HepG2 (cell line): ENCODE data around the gene DAAM2. TPM values are rescaled to one million over a fixed set of nuclear protein-coding genes. Genes with fewer than 3 reads are reported as not detected.

ENCODE experiments used
- HOMEZ ChIP-seq: IDR thresholded peaks from 2 replicates; pipeline ENCODE4 v1.6.1; 2016; ENCODE audit warnings: low read depth
- IKZF4 ChIP-seq: sonication (generic); formaldehyde crosslinking; IDR thresholded peaks from 2 replicates; pipeline ENCODE4 v1.5.1; 2020; ENCODE audit warnings: borderline replicate concordance, mild to moderate bottlenecking, low read depth, missing genetic modification reagents; ENCODE audit errors: not compliant biosample characterization
- JDP2 ChIP-seq: sonication (generic); formaldehyde crosslinking; IDR thresholded peaks from 2 replicates; pipeline ENCODE4 v1.8.1; 2022; ENCODE audit warnings: missing genetic modification reagents, borderline replicate concordance
- JUND ChIP-seq: sonication (generic); formaldehyde crosslinking; IDR thresholded peaks from 2 replicates; pipeline ENCODE4 v1.8.0; 2022; ENCODE audit warnings: mild to moderate bottlenecking, missing genetic modification reagents
- MIER2 ChIP-seq: IDR thresholded peaks from 2 replicates; pipeline ENCODE4 v1.6.1; 2016; ENCODE audit warnings: missing biosample characterization, missing genetic modification reagents
- MXD4 ChIP-seq: IDR thresholded peaks from 2 replicates; pipeline ENCODE4 v1.6.1; 2016; ENCODE audit warnings: mild to moderate bottlenecking, missing biosample characterization, missing genetic modification reagents
- NAIF1 ChIP-seq: sonication (generic); formaldehyde crosslinking; IDR thresholded peaks from 2 replicates; pipeline ENCODE4 v1.5.0; 2020; ENCODE audit warnings: mild to moderate bottlenecking, missing genetic modification reagents, borderline replicate concordance
- SETDB1 ChIP-seq: sonication (generic); formaldehyde crosslinking; IDR thresholded peaks from 2 replicates; pipeline ENCODE4 v1.5.1; 2020; ENCODE audit warnings: missing genetic modification reagents, mild to moderate bottlenecking, borderline replicate concordance
- TBX3 ChIP-seq: fragments of 450-650 bp; IDR thresholded peaks from 2 replicates; pipeline ENCODE4 v1.6.1; 2017; ENCODE audit warnings: antibody characterized with exemption, mild to moderate bottlenecking, inconsistent platforms, borderline replicate concordance
- ZNF251 ChIP-seq: sonication (generic); formaldehyde crosslinking; IDR thresholded peaks from 2 replicates; pipeline ENCODE4 v1.9.0; 2021; ENCODE audit warnings: mild to moderate bottlenecking, missing genetic modification reagents
- ZNF652 ChIP-seq: IDR thresholded peaks from 2 replicates; pipeline ENCODE4 v1.6.1; 2016; ENCODE audit warnings: low read depth, borderline replicate concordance
- ZNF768 ChIP-seq: sonication (generic); formaldehyde crosslinking; IDR thresholded peaks from 2 replicates; pipeline ENCODE4 v1.4.0; 2020; ENCODE audit warnings: missing genetic modification reagents
- polyA plus RNA-seq, 8 experiments: library from polyadenylated mRNA; depleted of rRNA in 3 of 8; stranded (reverse) in 7 of 8; unstranded in 1 of 8; fragments of >200 nt; fragmentation: Illumina TruSeq in 4 of 8; extraction: Trizol in 4 of 8; gene quantifications; 2 replicates each; pipeline versions ENCODE4 v1.2.1 to v1.2.3, GENCODE V29; 2011 to 2016; ENCODE audit warnings: low read depth in 4 of 8, missing spikeins in 1 of 8, mixed read lengths in 1 of 8; ENCODE audit not compliant: insufficient read depth in 1 of 8
- total RNA-seq, 5 experiments: library from RNA; depleted of rRNA; stranded (reverse); fragments of >200 nt; fragmentation: Illumina TruSeq; extraction: Trizol; gene quantifications; 2 replicates each; pipeline ENCODE4 v1.2.3, GENCODE V29; 2016; ENCODE audit warnings: low read depth in 1 of 5
- TF ChIP-seq, protein P1 (sequence below): sonication (generic); formaldehyde crosslinking; IDR thresholded peaks from 2 replicates; pipeline ENCODE4 v1.4.0; 2020; ENCODE audit warnings: low read depth, missing genetic modification reagents
- TF ChIP-seq, protein P2 (sequence below): sonication (generic); formaldehyde crosslinking; IDR thresholded peaks from 2 replicates; pipeline ENCODE4 v1.8.0; 2022; ENCODE audit warnings: missing genetic modification reagents, mild to moderate bottlenecking, inconsistent platforms, borderline replicate concordance
- TF ChIP-seq, protein P3 (sequence below): sonication (generic); formaldehyde crosslinking; IDR thresholded peaks from 2 replicates; pipeline ENCODE4 v1.5.1; 2020; ENCODE audit warnings: mild to moderate bottlenecking, missing genetic modification reagents, moderate library complexity
- TF ChIP-seq, protein P4 (sequence below): sonication (generic); formaldehyde crosslinking; conservative IDR thresholded peaks from 2 replicates; pipeline ENCODE4 v1.4.0; 2020; ENCODE audit warnings: mild to moderate bottlenecking, missing genetic modification reagents, moderate library complexity

Gene DAAM2
- total and polyA plus RNA-seq, 2 of the 13 experiments (the other 11 are each of a cell fraction or from before 2014, with no cell fraction given) = 0.01 TPM; not detected in 1

GRCh38 chr6:39934131-39934757 lies 142.1 kb downstream of the DAAM2 start, which contains the start of gene MOCS1 (continued):
- TF ChIP-seq, protein P1, sequence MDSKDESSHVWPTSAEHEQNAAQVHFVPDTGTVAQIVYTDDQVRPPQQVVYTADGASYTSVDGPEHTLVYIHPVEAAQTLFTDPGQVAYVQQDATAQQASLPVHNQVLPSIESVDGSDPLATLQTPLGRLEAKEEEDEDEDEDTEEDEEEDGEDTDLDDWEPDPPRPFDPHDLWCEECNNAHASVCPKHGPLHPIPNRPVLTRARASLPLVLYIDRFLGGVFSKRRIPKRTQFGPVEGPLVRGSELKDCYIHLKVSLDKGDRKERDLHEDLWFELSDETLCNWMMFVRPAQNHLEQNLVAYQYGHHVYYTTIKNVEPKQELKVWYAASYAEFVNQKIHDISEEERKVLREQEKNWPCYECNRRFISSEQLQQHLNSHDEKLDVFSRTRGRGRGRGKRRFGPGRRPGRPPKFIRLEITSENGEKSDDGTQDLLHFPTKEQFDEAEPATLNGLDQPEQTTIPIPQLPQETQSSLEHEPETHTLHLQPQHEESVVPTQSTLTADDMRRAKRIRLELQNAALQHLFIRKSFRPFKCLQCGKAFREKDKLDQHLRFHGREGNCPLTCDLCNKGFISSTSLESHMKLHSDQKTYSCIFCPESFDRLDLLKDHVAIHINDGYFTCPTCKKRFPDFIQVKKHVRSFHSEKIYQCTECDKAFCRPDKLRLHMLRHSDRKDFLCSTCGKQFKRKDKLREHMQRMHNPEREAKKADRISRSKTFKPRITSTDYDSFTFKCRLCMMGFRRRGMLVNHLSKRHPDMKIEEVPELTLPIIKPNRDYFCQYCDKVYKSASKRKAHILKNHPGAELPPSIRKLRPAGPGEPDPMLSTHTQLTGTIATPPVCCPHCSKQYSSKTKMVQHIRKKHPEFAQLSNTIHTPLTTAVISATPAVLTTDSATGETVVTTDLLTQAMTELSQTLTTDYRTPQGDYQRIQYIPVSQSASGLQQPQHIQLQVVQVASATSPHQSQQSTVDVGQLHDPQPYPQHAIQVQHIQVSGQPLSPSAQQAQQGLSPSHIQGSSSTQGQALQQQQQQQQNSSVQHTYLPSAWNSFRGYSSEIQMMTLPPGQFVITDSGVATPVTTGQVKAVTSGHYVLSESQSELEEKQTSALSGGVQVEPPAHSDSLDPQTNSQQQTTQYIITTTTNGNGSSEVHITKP (CRISPR knock-in tag) = no peak
- TF ChIP-seq, protein P2, sequence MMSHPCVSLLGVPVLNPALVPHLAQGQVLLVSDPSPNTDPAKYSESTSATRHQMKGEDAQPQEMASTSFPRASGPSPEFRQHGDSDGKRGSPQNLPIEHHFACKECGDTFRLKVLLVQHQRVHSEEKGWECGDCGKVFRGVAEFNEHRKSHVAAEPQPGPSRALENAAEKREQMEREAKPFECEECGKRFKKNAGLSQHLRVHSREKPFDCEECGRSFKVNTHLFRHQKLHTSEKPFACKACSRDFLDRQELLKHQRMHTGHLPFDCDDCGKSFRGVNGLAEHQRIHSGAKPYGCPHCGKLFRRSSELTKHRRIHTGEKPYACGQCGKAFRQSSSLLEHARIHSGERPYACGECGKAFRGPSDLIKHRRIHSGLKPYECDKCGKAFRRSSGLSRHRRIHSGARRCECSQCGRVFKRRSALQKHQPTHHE (CRISPR knock-in tag) = no peak
- TF ChIP-seq ZNF652 (CRISPR knock-in tag) (no peak), IKZF4 (CRISPR knock-in tag) (no peak), JDP2 (CRISPR knock-in tag) (no peak), MXD4 (peak; percentile 64; the same call in 1 of the 2 replicates), TBX3 (no peak), ZNF251 (CRISPR knock-in tag) (no peak), SETDB1 (CRISPR knock-in tag) (no peak), MIER2 (CRISPR knock-in tag) (no peak), HOMEZ (CRISPR knock-in tag) (no peak), ZNF768 (peak; percentile 58; the same call in 1 of the 2 replicates), JUND (CRISPR knock-in tag) (no peak), NAIF1 (CRISPR knock-in tag) (no peak)
- TF ChIP-seq, protein P3, sequence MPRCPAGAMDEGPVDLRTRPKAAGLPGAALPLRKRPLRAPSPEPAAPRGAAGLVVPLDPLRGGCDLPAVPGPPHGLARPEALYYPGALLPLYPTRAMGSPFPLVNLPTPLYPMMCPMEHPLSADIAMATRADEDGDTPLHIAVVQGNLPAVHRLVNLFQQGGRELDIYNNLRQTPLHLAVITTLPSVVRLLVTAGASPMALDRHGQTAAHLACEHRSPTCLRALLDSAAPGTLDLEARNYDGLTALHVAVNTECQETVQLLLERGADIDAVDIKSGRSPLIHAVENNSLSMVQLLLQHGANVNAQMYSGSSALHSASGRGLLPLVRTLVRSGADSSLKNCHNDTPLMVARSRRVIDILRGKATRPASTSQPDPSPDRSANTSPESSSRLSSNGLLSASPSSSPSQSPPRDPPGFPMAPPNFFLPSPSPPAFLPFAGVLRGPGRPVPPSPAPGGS (CRISPR knock-in tag) = peak; percentile 78; the same call in 1 of the 2 replicates
- TF ChIP-seq, protein P4, sequence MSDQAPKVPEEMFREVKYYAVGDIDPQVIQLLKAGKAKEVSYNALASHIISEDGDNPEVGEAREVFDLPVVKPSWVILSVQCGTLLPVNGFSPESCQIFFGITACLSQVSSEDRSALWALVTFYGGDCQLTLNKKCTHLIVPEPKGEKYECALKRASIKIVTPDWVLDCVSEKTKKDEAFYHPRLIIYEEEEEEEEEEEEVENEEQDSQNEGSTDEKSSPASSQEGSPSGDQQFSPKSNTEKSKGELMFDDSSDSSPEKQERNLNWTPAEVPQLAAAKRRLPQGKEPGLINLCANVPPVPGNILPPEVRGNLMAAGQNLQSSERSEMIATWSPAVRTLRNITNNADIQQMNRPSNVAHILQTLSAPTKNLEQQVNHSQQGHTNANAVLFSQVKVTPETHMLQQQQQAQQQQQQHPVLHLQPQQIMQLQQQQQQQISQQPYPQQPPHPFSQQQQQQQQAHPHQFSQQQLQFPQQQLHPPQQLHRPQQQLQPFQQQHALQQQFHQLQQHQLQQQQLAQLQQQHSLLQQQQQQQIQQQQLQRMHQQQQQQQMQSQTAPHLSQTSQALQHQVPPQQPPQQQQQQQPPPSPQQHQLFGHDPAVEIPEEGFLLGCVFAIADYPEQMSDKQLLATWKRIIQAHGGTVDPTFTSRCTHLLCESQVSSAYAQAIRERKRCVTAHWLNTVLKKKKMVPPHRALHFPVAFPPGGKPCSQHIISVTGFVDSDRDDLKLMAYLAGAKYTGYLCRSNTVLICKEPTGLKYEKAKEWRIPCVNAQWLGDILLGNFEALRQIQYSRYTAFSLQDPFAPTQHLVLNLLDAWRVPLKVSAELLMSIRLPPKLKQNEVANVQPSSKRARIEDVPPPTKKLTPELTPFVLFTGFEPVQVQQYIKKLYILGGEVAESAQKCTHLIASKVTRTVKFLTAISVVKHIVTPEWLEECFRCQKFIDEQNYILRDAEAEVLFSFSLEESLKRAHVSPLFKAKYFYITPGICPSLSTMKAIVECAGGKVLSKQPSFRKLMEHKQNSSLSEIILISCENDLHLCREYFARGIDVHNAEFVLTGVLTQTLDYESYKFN (CRISPR knock-in tag) = no peak
